ENCODE data around the gene REXO1. TPM values are rescaled to one million over a fixed set of nuclear protein-coding genes. Genes with fewer than 3 reads are reported as not detected.
"Not testable (repeated sequence)": the region's sequence is repeated elsewhere in the genome, so short reads cannot be mapped to it uniquely, and the experiment has no call there.

The REXO1 gene
- total RNA-seq, 1 donor from 2014 or later: 8.7 TPM

DNA sequence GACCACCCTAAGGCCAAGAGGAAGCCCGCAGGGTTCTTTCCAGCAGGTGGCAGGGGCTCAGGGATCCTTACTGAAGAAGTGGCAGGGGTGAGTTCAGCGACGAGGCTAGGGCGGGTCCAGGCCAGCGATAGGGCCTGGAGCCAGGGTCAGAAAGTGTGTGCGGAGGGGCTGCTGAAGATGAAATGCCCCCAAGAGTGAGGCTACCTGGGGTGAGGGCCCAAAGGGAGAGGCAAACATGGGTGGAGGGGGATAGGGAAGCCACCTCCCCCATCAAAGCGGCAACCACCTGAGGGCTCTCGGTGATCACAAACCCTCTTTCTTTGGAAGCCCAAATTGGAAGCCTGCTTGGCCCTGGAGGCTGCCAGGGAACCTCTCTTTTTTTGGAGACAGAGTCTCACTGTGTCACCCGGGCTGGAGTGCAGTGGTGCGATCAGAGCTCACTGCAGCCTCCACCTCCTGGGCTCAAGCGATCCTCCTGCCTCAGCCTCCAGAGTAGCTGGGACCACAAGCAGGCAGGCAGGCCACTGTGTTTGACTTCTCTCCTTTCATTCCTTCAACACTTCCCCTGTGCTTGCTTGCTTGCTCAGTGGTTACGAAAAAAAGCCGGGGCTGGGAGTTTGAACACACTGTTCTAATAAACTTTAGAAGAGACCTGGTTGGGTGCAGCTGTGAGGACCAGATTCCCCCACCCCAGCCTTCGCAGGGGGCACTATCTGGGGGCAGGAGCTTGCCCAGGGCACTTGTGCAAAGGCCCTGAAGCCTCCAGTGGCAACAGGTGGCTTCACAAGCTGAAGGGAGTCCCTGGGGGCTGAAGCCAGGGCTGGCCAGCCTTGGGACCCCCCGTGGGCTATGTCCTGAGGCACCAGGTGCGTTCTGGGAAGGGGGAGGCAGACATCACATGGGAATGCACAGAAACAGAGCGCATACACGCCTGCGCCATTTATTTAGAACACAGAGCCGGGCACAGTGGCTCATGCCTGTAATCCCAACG is 34.8 kb downstream of the REXO1 start:
- DNase-seq: no peak

DNA sequence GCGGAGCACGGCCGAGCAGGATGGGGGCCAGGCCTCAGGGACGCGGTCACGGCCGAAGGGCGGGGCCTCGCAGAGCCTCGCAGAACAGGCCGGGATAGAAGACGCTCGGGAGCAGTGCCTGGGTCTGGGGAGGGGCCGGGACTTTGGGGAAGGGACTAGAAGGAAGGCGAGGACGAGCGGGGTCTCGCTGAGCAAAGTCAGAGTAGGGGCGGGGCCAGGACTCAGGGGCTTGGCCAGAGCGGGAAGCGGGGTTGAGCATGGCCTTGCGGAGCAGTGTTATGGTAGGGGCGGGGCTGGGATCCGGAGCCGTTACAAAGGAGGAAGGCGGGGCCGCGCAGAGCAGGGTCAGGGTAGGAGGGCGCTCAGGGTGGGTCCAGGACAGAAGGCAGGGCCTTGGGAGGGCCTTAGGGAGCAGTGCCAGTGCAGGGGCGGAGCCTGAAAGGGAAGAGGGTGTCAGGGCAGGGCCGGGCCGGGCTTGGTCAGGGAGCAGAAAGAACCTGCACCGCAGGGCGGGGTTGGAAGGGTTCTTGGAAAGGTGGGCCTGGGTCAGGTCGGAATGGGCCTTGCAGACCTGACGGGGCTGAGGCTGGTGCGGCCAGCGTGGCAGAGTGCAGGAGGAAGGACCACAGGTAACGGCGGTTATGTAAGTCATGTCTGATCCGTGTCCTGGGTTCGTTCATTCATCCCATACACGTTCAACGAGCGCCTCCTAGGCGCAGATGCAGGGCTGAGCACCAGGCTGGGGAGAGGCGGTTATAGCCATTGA is 35.7 kb downstream of the REXO1 start:
- DNase-seq: peak; percentile 85

DNA sequence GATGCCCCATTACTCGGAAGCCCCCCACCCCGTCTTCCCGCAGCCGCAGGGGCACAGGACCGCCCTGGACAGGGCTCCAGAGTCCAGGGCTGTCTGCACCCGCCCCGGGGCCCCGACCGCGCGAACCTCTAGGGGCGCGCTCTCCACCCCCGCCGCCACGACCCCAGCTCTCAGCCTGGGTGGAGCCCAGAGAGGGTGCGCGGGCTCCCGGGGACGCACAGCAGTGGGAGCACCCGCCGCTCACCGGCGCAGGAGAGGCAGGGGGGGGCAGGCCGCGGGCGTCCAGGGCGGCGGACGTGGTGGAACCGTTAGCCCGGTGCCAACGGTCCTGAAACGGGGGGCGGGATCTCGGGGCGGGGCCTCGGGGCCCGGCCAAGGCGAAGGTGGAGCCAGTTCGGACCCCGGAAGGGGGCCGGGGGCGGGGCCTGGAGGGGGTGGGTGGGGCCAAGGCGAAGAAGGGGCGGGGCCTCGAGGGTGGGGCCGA is 36.3 kb downstream of the REXO1 start, which contains the start of gene ATP8B3:
Gene ATP8B3 (minus strand): TSS at position 335 of the 484 bp plus-strand sequence. CDS start 540 bp downstream, outside the sequence.
- DNase-seq: no peak

DNA sequence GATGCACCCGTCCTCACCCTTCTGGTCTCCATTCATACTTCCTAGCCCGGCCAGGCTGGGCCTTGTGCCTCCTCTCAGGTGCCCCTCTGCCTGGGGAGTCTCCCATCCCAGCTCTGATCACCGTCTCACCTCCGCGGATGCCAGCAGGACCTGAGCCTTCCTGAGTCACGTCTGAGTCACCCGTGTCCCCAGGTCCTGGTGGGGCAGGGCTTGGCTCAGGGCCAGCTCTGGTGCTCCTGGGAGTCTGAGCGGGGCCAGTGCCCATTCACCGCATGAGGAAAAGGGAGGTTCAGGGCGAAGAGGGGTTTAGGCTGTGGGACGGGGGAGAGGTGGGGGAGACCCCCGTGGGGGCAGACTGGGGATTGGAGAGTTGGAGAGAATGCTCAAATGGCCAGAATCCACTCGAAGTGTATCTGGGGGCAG is 36.8 kb downstream of the REXO1 start:
- peak; percentile 58 for DNase-seq

DNA sequence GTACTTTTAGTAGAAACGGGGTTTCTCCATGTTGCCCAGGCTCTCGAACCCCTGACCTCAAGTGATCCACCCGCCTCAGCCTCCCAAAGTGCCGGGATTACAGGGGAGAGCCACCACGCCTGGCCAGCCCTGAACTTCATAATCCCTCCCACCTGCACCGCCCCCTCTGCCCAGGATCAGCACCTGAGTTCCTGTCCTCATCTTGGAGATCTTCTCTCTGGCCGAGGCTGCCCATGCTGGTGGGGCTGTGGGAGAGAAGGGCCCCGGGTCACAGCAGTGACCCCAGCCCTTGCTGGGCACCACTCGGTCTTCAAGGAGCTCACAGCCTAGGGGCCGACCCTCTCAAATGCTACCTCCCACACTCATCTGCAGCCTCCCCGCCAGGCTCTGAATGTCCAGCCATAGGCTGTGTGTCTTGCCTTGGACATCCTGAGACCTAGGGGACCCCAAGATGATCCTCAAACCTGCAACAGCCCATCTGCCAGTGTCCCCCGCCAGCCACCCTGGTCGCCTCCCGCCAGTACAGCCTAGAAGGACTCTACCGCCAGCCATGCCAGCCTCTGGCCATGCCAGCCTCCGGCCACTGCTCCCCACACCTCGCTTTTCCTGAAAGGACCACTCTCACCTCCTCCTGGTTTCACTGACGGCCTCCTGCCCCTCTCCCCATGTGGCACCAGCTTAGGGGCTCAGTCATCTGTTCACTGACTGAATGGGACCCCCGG is 37.7 kb downstream of the REXO1 start:
- no peak for DNase-seq

DNA sequence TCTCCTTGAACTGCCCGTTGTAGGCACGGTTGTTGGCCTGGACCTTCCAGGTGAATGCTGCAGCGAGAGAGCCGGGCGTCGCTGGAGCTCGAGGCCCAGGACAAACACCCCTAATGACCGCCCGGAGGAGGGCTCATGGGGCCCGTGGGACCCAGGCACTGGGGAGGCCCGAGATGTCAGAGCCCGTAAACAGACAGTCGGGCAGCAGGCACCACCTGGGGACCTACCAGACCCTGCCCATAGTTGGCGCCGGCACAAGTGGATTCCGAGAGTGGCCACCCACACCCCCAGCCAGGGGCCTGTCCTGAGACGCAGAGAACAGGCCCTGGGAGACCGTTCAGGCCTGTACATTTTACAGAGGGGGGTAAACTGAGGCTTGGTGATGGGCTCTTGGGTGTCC is 38.6 kb downstream of the REXO1 start:
- DNase-seq: no peak

DNA sequence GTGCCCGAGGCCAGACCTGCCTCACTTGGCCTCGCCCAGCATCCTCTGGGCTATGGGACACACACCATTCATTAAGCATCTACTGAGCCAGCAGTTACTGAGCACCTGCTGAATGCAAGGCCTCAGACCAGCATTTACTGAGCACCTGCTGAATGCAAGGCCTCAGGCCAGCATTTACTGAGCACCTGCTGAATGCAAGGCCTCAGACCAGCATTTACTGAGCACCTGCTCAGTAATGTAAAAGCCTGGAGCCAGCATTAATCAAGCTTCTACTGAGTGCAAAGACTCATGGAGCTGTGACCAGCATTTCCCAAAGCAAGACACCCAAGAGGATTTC is 39.9 kb downstream of the REXO1 start:
- DNase-seq: no peak

DNA sequence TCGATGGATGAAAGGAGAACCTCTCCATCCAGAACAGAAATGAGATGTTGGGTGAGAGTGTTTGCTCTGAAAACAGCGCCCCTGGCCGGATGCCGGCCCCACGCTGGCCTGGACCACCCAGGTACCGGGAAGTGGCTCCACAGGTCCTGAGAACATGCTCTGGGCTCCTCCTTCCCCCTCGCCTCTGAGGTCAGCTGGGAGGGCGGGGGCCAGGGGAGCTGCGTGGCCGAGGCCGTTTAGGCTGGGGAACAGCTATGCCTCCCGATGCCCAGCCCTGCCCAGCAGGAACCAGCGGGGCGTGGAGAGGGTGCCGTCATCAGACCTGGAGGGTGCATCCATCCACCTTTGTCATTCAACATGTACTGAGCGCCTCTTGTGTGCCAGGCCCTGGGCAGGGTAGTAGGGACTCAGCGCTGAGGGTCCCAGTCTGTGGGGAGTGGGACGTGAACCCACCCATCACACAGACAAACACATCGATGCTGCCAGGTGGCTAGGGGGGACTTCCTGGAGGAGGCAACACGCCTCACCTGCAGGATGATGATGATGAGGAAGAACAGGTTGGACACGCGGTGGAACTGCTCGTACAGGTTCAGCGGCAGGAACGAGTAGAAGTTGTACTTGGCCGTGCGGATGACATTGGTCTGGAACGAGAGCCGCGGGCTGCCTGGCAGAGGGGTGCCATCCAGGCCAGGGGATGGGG is 40.4 kb downstream of the REXO1 start:
- no peak for DNase-seq

DNA sequence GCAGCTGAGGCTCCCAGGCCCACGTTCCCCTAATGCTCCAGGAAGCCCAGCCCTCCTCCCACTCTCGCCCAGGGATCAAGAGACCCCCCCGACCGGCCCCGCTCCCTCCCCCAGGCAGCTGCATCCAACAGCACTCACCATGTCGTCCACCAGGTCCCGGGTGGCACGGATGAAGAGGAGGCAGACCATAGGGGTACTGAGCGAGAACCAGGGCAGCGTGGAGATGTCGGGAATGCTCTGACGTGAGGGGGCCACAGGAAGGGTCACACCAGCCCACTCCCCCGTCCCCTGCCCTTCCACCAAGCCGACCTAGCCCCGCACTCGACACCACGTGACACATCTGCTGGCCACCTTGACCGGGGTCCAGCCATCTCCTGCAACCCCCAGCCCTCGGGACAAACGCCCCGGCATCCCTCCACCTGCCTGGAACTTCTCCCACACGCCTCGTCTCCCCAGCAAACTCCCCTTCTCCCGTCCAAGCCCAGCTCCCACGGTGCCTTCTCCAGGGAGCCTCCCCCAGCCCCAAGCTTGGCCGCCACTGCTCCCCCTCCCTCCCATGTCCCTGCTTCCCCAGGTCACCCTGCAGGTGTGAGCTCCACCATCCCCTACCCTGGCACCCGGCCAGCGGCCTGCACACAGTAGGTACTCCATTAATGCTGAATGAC is 41.1 kb downstream of the REXO1 start:
- DNase-seq: no peak

DNA sequence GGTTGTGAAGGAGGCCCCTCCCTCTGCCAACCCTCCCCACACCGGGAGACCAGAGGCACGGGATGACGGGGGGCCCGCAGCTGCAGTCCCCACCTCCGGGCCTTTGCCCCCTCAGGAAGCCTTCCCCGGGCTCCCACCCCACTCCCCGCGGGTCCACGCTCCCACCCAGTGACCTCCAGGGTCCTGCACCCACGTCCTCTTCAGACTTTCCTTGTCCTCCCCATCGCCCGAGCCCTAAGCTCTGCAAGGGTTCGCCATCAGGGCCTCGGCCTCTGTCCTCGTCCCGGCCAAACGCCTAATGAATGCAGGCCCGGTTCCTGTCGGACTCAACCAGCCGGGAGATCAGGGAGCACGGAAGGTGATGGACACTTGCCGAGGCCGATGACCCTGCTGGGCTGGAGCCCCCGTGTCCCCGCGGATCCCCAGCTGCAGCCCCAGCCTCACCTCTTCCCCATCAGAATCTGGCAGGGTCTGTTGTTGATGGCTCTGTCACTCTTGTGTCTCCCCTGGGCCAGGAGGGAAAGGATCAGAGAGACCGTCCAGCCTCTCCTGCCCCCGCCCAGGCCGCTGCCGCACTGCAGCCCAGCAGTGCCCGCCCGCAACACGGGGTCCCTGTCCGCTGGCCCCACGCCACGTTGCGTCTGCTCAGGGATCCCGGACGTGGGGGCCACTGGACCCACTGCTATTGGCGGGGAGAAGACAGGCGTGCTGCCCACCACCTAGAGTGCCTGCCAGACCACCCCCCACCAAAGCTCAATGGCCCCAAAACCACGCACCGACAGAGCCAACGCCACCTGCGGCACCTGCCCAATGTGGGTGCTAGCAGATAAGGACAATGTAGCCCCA is 41.9 kb downstream of the REXO1 start:
- no peak for DNase-seq

DNA sequence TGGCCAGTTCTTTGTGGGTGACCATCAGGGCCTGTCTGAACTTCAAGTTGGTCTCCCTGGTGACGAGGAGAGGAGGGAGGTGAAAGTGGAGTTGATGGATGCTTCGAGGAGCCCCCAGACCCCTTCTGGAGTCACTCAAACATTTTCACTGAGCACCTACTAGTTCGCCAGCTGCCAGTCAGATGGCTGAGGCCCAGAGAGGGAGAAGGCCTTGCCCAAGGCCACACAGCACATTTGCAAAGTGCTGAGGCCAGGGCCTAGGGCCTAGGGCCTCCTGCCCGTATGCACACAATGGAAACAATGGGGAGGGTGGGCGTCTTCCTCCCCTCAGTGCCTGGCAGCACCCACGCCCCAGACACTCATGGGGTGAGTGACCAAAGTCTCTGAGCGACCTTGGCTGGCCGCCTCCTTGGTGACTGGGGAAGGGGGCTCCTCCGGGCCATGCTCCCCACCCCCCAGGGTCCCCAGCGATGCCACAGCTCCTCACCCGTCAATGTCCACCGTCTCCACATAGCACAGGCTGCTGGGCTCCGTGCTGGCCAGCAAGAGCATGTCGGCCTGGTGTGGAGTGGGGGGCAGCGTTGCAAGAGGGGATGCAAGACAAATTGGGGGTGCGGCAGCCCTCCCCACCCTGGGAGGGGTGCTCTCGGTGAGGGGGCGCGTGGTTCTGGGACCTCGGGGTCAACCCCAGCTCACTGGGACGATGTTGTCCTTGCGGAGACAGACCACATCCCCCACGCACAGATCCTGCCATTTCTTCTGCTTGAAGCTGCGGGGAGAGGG is 42.7 kb downstream of the REXO1 start:
- no peak for DNase-seq

DNA sequence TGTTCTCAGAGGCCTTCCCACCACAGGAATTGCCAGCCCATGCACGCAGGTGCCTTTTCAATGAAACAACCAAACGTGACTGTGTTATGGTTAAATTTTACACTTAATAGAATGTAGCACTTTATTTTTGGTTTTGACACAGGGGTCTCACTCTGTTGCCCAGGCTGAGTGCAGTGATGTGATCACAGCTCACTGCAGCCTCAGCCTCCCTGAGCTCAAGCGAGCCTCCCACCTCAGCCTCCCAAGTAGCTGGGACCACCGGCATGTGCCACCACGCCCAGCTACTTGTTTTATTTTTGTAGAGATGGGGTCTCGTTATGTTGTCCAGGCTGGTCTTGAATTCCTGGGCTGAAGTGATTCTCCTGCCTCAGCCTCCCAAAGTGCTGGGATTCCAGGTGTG is 43.4 kb downstream of the REXO1 start:
- no peak for DNase-seq

DNA sequence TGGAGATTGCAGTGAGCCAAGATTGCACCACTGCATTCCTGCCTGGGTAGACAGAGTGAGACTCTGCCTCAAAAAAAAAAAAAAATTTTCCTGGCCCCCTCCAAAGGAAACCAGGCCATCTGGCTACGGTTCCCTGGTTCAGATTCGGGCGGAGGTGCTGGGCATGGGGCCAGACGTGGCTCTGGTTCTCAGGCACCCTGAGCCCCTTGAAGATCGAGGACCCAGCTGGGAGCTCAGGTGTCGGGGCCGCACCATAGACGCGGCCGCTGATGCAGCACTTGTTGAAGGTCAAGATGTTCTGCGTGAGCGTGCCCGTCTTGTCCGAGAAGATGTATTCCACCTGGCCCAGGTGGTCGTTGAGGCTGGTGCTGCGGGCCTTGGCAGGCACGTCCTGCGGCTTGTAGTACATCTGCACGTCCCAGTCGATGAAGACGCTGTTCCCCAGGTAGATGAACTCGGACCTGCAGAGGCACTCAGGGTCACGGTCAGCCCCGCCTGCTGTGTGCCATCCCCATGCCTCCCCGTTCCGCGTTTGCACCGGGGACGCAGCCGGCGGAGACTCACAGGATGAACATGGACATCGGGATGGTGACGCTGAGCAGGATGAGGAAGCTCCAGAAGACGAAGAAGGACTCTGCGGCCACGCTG is 48.5 kb downstream of the REXO1 start:
- no peak for DNase-seq

DNA sequence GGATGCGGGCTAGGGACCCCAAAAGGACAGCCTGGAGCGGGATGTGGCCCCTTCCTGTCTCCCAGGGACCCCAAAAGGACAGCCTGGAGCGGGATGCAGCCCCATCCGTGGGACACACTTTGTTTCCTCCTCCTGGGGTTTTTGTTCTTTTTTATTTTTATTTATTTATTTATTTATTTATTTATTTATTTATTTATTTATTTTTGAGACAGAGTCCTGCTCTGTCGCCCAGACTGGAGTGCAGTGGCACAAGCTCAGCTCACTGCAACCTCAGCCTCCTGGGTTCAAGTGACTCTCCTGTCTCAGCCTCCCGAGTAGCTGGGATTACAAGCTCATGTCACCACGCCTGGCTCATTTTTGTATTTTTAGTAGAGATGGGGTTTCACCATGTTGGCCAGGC is 51.0 kb downstream of the REXO1 start:
- DNase-seq: not testable (repeated sequence)

DNA sequence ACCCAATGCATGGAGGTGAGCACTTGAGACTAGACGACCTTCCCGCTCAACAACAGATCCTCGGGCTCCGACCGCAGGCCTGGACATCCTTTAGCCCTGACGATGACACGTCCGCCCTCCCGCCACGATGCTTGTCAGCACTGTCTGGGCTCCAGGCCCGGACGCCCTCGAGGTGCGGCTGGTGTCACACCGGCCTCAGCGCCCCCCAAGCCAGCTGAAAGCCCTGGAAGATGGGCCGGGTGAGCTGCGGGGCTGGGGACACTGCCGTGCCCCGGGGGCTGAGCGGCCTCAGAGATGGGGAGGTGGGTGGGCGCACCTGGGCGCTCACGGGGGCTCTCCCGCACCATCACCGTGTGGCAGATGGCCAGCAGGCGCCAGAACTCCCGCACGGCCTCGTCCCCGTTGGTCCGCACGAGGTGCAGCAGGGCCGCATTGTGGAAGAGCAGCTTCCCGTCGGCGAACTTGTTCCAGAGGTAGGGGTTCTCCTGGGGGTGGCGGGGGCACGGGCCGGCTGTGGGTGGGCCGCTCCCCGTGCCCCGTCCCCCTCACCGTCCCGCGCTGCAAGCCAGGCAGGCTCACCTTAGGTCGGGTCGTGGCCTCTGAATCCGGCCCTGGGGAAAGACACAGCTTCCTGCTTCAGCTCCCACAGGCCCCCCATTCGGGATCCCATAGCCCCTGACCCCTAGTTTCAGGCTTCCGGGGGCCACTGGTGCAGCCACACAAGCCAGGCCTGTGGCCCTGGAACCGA is 51.7 kb downstream of the REXO1 start:
- no peak for DNase-seq

DNA sequence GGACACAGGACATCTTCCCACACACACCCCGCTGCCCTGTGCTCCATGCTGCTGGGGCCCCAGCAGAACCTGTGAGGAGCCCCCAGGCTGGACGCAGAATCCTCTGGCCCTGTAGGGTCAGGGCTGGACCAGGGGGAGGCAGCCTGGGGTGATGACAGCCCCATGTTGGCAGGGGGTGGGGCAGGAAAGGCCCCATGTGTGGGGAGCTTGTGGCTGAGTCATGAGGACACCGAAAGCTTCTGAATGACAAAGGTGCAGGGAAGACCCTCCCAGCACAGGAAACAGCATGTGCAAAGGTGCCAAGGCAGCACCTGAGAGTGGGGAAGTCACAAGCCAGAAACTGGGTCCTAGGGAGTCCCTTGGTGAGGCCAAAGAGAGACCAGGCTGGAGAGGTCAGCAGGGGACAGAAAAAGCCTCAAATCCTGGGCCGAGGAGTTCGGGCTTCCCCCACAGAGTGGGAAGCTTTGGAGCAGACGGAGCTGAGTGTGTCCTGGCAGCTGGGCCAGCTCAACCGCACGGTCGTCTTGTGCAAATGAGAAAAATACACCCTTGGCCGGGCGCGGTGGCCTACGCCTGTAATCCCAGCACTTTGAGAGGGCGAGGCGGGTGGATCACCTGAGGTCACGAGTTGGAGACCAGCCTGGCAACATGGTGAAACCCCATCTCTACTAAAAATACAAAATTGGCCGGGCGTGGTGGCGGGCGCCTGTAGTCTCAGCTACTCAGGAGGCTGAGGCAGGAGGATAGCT is 53.7 kb downstream of the REXO1 start:
- DNase-seq: no peak

DNA sequence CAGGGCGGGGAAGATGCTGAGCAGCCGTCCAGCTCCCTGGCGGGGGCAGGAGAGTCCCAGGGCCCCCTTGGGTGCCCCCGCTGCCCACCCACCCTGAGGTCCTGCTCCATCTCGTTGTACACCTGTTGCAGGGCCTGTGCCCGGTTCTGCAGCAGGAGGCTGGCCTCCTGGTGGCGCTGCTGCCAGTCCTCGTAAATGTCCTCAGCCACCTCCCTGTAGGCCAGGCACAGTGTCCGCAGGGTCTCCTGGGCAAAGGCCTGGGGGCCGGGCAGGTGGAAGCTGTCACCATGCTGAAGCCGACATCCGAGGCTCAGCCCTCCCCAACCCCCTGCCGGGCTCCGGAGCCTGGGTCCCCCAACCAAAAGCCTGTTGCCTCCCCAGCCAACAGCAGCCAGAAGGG is 56.4 kb downstream of the REXO1 start:
- no peak for DNase-seq
